Measurements from ENCODE around the gene MUSK. TPM values are rescaled to one million over a fixed set of nuclear protein-coding genes. Genes with fewer than 3 reads are reported as not detected.

Gene MUSK
- total RNA-seq, 6 donors from 2014 or later: 0.76 to 6.1 (median 3.9) TPM

GRCh38 chr9:110648696-110649095 lies 19.9 kb upstream of the MUSK start:
- H3K9me3 ChIP-seq: no peaks in the 10 kb centered on the region
- H3K27me3 ChIP-seq: no peaks in the 10 kb centered on the region
- H3K36me3 ChIP-seq: no peaks in the 10 kb centered on the region
- H3K4me1 ChIP-seq: no peaks in the 10 kb centered on the region
- 90 to 91% methylated on average over 4 of the region's 4 CpGs for WGBS, 2 donors
- no peak for TF ChIP-seq CTCF (IDR thresholded peaks at IDR 0.05)
- no peak for TF ChIP-seq POLR2A (IDR thresholded peaks at IDR 0.05)
- TF ChIP-seq EP300 (IDR thresholded peaks at IDR 0.05): no peak
- no peak for TF ChIP-seq POLR2AphosphoS5 (IDR thresholded peaks at IDR 0.05)
- H3K4me3 ChIP-seq: no peak overlapping the region
- no peak for DNase-seq
- H3K27ac ChIP-seq: no peak overlapping the region
- ATAC-seq (ENCODE audit: low FRiP score in 2 of 2): no peak

GRCh38 chr9:110650261-110650660 lies 18.3 kb upstream of the MUSK start:
- ATAC-seq (ENCODE audit: low FRiP score in 2 of 2): peak in 1 of 2 donors; percentile 64

GRCh38 chr9:110650991-110651411 lies 17.6 kb upstream of the MUSK start:
- 60 to 69% methylated on average over 6 of the region's 6 CpGs for whole genome bisulfite sequencing, 2 donors
- peak in 1 of 2 donors; percentile 65 for ATAC-seq (ENCODE audit: low FRiP score in 2 of 2)
- no peaks in the 10 kb centered on the region for H3K36me3 ChIP-seq
- no peaks in the 10 kb centered on the region for H3K9me3 ChIP-seq
- no peak overlapping the region for H3K4me3 ChIP-seq
- H3K27ac ChIP-seq: peak overlapping the region in 1 of 4 donors; percentile 34
- TF ChIP-seq POLR2A (IDR thresholded peaks at IDR 0.05) (no peak), EP300 (IDR thresholded peaks at IDR 0.05) (no peak), POLR2AphosphoS5 (IDR thresholded peaks at IDR 0.05) (no peak), CTCF (IDR thresholded peaks at IDR 0.05) (no peak)
- no peaks in the 10 kb centered on the region for H3K4me1 ChIP-seq
- DNase-seq: no peak
- H3K27me3 ChIP-seq: no peaks in the 10 kb centered on the region

More at GRCh38 chr9:110650261-110650660, 18.3 kb upstream of the MUSK start:
- Histone ChIP-seq H3K9me3 (no peaks in the 10 kb centered on the region), H3K36me3 (no peaks in the 10 kb centered on the region), H3K4me1 (no peaks in the 10 kb centered on the region), H3K27ac (no peak overlapping the region), H3K4me3 (no peak overlapping the region), H3K27me3 (no peaks in the 10 kb centered on the region)
- DNase-seq: no peak
- 72 to 74% methylated on average over 3 of the region's 3 CpGs for whole genome bisulfite sequencing, 2 donors
- TF ChIP-seq POLR2A (IDR thresholded peaks at IDR 0.05) (no peak), CTCF (IDR thresholded peaks at IDR 0.05) (no peak), POLR2AphosphoS5 (IDR thresholded peaks at IDR 0.05) (no peak), EP300 (IDR thresholded peaks at IDR 0.05) (no peak)

- no peaks in the 10 kb centered on the region for H3K9me3 ChIP-seq
- no peaks in the 10 kb centered on the region for H3K36me3 ChIP-seq
- TF ChIP-seq CTCF (IDR thresholded peaks at IDR 0.05) (no peak), POLR2A (IDR thresholded peaks at IDR 0.05) (no peak), EP300 (IDR thresholded peaks at IDR 0.05) (no peak), POLR2AphosphoS5 (IDR thresholded peaks at IDR 0.05) (no peak)
- H3K27me3 ChIP-seq: no peaks in the 10 kb centered on the region
- peak in 1 of 2 donors; percentile 23 for DNase-seq
- no peak overlapping the region for H3K4me3 ChIP-seq
- H3K4me1 ChIP-seq: no peaks in the 10 kb centered on the region
- peak in 1 of 2 donors; percentile 91 for ATAC-seq (ENCODE audit: low FRiP score in 2 of 2)
- peak overlapping the region in 2 of 4 donors; percentile 13 to 41 for H3K27ac ChIP-seq
- 69 to 72% methylated on average over 6 of the region's 6 CpGs for WGBS, 2 donors
Measured at GRCh38 chr9:110655754-110656641, 12.6 kb upstream of the MUSK start.
